NCI-H2196 treated with DMSO at 0.1 percent for 48 hours (cell line): ENCODE results near the gene WNK2.

Experiments
- DNase-seq: peaks from one replicate; lab custom pipeline; 2025; ENCODE audit not compliant: unreplicated experiment; lab: John Stamatoyannopoulos, UW

WNK2 gene

GRCh38 chr9:93217706-93218105 lies 33.8 kb downstream of the WNK2 start:
- DNase-seq: no peak

GRCh38 chr9:93218161-93218560 lies 34.2 kb downstream of the WNK2 start:
- no peak for DNase-seq

GRCh38 chr9:93218671-93219420 lies 34.9 kb downstream of the WNK2 start:
- no peak for DNase-seq

- no peak for DNase-seq
Measured at GRCh38 chr9:93219692-93220091, 35.8 kb downstream of the WNK2 start.

DNA sequence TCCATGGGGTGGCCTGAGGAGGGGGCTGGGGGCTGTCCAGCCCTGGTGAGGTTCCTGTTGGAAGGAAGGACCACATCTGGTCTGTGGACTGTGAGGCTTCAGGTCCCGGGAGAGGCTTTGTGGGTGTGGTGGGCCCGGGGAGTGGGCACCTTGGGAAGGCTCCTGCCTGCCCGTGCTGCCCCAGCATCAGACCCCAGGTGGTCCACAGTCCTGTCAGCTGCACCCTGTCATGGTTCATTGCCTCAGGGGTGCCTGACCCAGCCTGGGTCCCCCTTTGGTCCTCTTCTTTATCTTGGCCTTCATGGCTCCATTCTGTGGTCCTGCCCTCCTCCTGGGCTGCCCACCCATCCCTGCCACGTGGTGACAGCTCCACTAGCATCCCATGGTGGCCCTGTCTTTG lies 36.7 kb downstream of the WNK2 start:
- DNase-seq: no peak

DNA sequence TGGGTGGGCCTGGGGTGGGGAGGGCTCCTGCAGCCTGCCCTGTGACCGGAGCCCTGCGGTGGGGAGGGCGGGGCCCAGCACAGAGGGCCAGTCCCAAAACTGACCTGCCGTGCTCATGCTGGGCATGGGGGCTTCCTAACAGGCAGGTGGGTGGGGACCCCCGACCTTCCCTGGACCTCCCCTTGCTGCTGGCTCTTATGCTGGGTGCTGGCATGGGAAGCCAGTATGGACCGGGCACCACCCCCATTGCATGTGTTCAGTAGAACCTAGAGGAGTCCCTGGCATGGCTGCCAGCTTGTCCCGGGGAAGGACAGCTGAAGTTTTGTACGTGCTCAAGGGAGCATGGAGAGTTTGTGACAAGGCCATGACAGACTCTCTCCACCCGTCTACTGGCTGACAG lies 37.1 kb downstream of the WNK2 start:
- DNase-seq: no peak

- no peak for DNase-seq
Measured at GRCh38 chr9:93222890-93223259, 38.9 kb downstream of the WNK2 start.

GRCh38 chr9:93223260-93224180 lies 39.6 kb downstream of the WNK2 start:
- DNase-seq: peak; percentile 70

GRCh38 chr9:93224591-93224990 lies 40.7 kb downstream of the WNK2 start:
- DNase-seq: peak; percentile 29

DNA sequence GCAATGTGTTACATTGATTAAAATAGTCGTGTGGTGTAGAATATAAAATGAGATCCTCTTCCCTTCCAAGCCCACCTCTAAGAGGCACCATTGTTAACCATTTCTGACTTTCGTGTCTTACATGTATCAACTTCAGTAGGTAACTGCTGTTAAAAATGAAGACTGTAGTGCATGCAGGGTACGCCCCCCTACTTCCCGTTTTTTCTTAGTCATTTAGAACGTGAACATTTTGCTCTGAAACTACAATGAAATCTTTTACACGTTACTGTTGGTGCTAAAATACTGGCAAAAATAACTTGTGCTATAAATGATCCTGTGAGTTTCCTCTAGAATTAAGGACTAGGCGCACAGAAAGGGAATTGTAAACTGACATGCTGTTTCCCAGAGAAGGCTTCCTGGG lies 41.5 kb downstream of the WNK2 start:
- no peak for DNase-seq

GRCh38 chr9:93225892-93226291 lies 42.0 kb downstream of the WNK2 start:
- no peak for DNase-seq

GRCh38 chr9:93226819-93227218 lies 42.9 kb downstream of the WNK2 start:
- no peak for DNase-seq

DNA sequence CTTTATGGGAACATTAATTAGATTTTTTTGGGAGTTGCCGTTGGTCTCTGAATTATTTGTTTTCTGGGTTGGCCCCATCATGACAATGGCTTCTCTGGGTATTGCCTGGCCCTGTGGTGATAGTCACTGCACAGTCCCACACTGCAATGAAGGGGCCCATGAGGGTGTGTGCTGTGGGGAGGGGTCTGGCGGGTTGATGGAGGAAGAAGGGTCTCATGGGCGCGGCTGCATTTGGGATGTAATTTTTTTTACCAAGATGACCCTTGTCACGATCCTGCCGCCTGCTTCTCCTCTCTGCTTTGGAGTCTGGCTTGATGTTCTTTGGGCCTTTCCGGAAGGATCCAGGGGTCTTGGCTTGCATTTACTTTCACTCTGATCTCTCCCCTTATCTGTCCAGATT lies 44.1 kb downstream of the WNK2 start:
- DNase-seq: no peak

DNA sequence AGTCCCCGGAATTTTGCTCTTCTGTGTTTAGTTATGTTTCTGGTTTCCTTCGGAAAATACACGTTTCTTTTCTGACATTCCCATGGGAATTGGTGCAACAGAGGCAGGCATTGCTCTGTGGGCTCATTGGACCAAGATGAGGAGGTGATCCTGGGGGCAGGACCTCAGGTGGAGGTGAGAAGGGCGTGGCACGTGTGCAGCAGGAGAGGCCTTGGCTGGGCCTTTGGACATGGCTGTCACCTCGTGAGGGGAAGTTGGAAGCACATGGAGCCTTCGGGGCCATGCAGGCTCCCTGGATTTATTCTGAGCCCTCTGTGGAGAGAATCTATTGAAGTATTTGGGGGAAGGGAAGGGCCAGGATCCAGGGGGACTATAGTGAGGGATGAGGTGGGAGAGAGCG lies 44.5 kb downstream of the WNK2 start:
- DNase-seq: no peak

GRCh38 chr9:93229636-93230035 lies 45.7 kb downstream of the WNK2 start:
- DNase-seq: no peak

GRCh38 chr9:93230185-93230584 lies 46.2 kb downstream of the WNK2 start:
- no peak for DNase-seq

- no peak for DNase-seq
Measured at GRCh38 chr9:93230601-93231000, 46.7 kb downstream of the WNK2 start.

DNA sequence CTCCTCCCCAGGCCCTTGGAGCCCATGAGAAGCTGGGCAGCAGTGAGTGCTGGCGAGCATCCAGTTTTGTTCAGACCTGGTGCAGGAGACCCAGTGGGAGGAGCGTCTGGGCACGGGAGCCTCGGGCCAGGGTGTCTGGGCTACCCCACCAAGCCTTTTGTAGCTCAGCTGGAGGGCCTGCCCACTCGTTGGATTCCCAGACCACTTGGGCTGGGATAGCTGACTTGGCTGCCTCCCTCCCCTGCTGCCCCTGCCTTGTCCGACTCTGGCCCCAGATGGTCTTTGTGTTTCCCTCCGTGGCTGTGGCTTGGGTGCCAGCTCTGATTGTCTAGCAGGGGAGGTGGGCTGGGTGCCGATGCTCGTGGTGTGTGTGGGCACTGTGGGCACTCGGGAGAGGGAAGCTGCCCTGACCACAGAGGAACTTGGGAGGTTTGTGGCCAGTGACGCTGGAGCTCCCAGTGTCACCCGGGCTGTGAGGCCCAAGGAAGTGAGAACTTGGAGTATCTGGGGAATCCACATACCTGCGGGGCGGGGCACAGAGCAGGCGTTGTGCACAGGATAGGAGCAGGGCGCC lies 47.3 kb downstream of the WNK2 start:
- DNase-seq: peak; percentile 18

DNA sequence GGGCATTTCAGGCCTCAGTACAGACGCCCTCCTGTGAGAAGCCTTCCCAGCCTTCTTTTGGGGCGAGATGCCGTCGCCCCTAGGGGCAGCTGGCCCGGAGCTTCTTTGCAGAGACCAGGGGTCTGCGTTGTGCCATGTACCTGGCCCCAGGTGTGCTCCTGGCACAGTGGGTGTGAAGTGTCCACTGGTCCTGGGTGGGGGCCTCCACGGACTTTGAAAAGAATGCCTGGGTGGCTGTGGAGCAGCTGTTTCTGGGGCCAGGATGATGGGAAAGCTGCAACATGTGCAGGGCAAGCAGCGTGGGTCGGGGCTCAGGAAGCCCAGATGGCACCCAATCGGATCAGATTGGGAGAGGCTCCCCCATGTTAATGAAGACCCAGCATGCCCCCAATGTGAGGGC lies 47.8 kb downstream of the WNK2 start:
- DNase-seq: no peak

DNA sequence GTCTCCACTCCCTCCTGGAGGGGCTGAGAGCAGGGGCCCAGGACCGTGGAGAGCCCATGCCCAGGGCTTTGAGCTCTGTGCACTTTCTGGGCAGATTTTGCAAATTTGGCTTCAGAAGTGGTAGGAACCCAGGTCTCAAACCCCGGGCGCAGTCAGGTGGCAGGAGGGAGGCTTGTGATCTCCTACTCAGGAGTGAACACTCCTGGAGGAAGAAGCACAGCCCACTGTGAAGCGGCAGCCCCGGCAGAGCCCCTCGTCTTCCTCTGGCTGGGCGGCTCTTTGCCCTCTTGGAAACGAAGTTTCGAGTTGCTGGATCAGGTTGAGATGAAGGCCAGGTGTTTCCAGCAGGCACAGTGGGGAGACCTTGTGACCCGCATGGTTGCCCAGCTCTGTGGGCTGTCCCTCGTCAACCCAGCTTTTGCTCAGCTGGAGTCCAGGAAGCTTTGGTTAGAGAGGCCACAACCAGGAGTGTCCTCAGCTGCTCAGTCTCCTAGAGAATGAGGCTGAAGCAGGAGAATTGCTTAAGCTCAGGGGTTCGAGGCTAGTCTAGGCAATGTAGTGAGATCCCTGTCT lies 48.5 kb downstream of the WNK2 start:
- no peak for DNase-seq

DNA sequence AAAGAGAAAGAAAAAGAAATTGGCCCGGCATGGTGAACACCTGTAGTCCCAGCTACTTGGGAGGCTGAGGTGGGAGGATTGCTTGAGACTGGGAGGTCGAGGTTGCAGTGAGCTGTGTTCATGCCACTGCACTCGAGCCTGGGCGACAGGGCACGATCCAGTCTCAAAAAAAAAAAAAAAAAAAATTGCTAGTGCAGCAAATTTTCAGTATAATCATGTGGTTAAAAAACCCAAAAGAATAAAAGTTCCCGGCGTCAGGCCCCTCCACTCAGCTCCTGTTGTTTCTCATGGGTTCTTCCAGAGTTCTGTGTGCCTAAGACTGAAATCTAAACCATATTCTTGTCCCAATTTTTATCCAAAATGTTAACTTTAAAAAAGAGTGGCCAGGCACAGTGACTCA lies 49.1 kb downstream of the WNK2 start:
- DNase-seq: no peak

DNA sequence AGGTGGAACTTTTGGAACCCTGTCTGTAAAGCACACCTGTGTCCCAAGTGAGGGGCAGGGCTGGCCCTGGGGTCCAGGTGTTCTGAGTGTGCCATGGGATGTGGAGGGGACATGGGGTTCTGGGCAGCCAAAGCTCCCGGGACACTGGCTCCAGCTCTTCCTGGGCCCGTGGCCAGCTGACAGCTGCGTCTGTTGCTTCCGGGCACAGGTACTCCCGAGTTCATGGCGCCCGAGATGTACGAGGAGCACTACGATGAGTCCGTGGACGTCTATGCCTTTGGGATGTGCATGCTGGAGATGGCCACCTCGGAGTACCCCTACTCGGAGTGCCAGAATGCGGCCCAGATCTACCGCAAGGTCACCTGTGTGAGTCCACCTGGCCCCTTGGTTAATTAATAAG lies 50.7 kb downstream of the WNK2 start:
- DNase-seq: no peak
